Measurements from ENCODE around the gene AUTS2.

DNA sequence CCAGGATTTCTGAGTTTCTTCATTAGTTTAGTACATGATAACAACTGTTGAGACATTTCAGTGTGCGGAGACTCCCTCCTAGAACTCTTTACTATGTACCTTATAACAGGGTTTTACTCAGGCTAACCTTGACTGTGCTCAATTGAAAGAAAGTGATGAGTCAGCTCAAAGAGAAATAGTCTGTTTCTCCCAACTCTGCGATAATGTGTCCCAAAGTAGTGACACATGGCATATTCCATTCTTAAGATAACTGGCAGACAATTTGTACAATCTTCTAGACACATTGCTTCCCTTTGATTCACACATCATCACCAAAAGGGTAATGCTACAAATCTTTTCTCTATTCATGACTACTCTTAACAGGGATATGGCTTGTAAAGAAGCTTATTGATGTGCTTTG lies 645.2 kb downstream of the AUTS2 start:
- TF ChIP-seq POLR2A (IDR thresholded peaks at IDR 0.05) (no peak), POLR2AphosphoS5 (IDR thresholded peaks at IDR 0.05; ENCODE audit: insufficient read depth in 1 of 2, low read depth in 1 of 2) (no peak), CTCF (IDR thresholded peaks at IDR 0.05) (no peak)

Measured in vagina (tissue), 2 donors.